AG09309 (cell line): ENCODE results near the gene FKBP1B.
A peak's percentile ranks its signal among the peaks of the same experiment; 100 is the strongest.
"Not testable (repeated sequence)": the region's sequence is repeated elsewhere in the genome, so short reads cannot be mapped to it uniquely, and the experiment has no call there.

Experiments used
- DNase-seq: peaks from one replicate; pipeline ENCODE4 v3.0.0-alpha.2; 2010; ENCODE audit warnings: low read depth
- H3K4me3 ChIP-seq: 2 replicates; pipeline ENCODE4 v1.5.1; 2011; ENCODE audit warnings: mild to moderate bottlenecking, low read depth, low read length, moderate library complexity; ENCODE audit not compliant: control insufficient read depth
- TF ChIP-seq, protein P1 (sequence below): IDR thresholded peaks from 2 replicates; pipeline ENCODE4 v1.5.1; 2011; ENCODE audit warnings: mild to moderate bottlenecking, low read depth, low read length, inconsistent platforms; ENCODE audit not compliant: insufficient read depth, control insufficient read depth; ENCODE audit errors: missing control alignments

The FKBP1B gene

DNA sequence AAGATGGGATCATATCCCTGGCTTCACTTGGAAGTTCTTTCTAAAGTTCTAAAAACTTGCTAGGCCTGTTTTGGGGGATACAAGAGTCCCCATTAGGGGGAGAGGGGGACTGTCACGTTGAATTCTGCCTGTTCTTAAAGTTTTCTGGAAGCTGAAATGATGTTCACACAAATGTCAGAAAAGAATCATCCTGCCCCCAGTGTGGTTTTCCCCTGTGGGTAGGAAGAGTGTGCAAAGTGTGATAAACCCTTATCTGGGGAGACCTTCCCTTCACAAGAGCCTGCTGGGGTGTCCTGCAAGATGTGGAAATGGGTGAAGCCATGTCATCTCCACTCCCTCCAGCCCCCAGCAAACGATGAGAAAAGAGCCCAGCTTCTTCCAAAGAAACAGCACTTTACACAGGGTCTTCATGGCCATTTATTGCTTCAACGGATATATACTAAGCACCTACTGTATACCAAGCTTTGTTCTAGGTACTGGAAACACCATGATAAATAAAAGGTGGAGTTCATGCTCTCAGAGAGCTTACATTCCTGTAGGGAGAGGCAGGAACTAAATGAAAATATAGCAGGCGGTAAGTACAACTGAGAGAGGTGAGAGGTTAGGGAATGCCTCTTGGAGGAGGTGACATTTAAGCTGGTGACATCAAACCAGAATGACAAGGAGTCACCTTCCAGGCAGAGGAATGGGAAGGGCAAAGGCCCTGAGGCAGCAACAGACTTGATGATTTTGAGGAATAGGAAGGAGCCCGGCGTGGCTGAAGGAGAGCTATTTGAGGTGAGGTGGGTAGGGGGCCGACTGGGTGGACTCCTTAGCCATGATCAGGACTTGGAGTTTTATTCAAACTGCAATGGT lies 38.1 kb upstream of the FKBP1B start:
- TF ChIP-seq, protein P1, sequence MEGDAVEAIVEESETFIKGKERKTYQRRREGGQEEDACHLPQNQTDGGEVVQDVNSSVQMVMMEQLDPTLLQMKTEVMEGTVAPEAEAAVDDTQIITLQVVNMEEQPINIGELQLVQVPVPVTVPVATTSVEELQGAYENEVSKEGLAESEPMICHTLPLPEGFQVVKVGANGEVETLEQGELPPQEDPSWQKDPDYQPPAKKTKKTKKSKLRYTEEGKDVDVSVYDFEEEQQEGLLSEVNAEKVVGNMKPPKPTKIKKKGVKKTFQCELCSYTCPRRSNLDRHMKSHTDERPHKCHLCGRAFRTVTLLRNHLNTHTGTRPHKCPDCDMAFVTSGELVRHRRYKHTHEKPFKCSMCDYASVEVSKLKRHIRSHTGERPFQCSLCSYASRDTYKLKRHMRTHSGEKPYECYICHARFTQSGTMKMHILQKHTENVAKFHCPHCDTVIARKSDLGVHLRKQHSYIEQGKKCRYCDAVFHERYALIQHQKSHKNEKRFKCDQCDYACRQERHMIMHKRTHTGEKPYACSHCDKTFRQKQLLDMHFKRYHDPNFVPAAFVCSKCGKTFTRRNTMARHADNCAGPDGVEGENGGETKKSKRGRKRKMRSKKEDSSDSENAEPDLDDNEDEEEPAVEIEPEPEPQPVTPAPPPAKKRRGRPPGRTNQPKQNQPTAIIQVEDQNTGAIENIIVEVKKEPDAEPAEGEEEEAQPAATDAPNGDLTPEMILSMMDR = no peak
- no peak for DNase-seq
- no peak overlapping the region for H3K4me3 ChIP-seq

DNA sequence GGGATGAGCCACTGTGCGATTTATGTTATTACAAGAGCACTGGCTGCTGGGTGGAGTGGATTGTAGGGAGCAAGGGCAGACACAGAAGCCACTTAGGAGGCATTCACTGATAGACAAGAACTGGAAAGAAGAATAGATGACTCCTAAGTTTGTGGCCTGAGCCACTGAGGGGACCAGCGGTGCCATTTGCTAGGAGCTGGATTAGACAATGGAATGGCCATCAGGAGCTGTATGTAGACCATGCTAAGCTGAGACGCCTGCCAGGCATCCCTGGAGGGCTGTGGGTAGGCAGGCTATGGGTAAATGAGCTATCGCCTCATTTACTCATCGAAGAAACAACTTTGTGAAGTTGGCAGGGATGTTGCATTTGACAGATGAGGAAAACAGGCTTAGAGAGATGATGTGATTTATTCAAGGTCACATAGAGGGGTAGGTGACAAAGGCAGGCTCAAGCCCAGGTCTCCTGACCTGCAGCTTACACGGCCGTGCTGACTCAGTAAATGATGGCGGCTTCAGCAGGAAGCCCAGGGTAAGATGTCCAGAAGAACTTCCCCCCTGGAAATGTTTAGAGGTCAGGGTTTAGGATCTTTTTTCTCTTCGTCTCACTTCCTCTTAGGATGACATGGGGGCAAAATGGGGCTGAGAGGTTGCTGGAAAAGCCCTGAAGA lies 36.9 kb upstream of the FKBP1B start:
- TF ChIP-seq, protein P1 = no peak
- DNase-seq = no peak
- H3K4me3 ChIP-seq = no peak overlapping the region

DNA sequence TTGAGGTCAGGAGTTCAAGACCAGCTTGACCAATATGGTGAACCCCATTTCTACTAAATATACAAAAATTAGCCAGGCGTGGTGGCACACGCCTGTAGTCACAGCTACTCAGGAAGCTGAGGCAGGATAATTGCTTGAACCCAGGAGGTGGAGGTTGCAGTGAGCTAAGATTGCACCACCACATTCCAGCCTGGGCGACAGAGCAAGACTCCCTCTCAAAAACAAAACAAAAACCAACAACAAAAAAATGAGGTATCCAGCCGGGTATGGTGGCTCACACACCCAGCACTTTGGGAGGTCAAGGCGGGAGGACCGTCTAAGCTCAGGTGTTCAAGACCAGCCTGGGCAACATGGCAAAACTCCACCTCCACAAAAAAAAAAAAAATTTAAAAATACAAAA lies 34.6 kb upstream of the FKBP1B start:
- not testable (repeated sequence) for DNase-seq, H3K4me3 ChIP-seq

DNA sequence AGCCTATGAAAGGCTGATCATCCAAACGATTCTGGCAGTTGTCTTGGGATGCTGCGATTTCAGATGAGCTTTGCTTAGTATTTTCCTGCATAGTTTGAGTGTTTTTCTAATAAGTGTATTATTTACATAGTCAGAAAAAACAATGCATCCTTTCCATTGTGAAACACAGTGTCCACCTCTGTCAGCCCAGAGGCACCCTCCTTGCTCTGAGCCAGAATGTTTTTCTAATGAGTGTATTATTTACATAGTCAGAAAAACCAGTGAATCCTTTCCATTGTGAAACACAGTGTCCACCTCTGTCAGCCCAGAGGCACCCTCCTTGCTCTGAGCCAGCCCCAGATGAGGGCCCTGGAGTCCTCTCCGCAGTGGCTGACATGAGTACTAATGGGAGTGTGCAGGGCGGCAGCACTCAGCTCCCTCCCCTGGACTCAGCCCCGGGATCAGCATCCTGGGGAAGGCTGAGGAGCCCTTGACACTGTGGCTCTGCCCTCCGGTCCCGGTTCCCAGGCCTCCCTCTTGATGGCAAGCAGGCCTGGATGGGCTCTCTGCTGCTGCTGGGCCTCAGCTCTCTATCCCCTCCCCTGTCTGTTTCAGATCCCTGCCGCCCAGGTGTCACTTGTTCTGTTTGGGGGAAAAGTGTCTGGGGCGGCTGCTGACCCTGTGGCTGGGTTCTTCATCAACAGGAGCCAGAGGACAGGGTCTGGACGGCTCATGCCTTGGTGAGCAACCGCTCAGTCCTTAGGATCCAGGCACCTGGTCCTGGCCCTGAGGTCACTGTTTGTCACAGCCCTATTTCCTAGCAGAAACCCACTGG lies 33.8 kb upstream of the FKBP1B start:
- DNase-seq = peak; percentile 23

DNA sequence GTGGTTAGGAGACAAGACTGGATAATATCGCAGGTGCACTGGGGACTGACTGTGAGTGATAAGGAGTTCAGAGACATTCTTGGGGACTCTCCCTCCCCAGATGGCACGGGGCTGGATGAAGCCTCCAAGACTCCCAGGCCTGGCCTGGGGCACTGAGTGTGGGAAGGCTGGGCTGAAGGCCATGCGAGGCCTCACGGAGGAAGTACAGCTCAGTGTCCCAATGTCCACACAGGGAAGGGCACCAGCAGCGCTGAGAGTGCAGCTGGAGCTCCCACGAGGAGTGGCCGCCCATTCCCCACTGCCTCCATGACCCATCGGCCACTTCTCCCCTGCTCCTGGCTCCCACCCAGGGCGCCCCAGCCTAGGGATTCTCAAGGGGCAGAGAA lies 33.2 kb upstream of the FKBP1B start:
- H3K4me3 ChIP-seq = no peak overlapping the region
- TF ChIP-seq, protein P1 = no peak
- DNase-seq = no peak

More for the DNA sequence above, 33.8 kb upstream of the FKBP1B start:
- no peak overlapping the region for H3K4me3 ChIP-seq
- TF ChIP-seq, protein P1 = no peak

DNA sequence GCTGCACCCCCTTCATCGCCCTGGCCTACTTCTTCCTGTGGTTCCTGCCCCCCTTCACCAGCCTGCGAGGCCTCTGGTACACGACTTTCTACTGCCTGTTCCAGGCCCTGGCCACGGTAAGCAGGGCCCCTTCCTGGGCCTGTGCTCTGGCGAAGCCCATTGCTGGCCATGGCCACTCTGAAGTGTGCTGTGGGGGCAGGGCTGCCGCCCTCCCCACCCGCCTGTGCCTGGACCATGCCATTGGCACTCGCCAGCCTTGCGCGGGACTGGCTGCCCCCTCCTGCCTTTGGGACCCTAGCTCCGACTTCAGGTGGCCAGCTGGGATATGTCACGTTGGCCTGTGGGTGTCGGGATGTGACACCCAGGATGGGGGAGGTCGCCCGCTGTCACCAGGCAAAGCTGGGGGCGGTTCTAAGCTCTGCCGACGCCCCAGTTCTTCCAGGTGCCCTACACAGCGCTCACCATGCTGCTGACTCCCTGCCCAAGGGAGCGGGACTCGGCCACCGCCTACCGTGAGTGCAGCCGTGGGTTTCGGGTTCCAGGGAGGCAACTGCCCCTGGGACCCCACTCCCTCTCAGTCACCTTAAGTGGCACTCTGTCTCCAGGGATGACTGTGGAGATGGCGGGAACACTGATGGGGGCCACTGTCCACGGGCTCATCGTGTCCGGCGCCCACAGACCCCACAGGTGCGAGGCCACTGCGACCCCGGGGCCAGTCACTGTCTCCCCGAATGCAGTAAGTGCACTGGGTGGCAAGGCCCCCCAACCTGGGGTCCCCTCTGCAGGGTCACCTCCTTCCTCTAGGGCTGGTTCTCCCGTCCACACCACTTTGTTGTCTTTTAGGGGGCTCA lies 32.5 kb upstream of the FKBP1B start:
- TF ChIP-seq, protein P1 = no peak
- no peak for DNase-seq

More for the DNA sequence above, 32.5 kb upstream of the FKBP1B start:
- no peak overlapping the region for H3K4me3 ChIP-seq
